ENCODE measurements around the gene PPIAL4G.
"Not testable (repeated sequence)": the region's sequence is repeated elsewhere in the genome, so short reads cannot be mapped to it uniquely, and the experiment has no call there.

PPIAL4G gene

DNA sequence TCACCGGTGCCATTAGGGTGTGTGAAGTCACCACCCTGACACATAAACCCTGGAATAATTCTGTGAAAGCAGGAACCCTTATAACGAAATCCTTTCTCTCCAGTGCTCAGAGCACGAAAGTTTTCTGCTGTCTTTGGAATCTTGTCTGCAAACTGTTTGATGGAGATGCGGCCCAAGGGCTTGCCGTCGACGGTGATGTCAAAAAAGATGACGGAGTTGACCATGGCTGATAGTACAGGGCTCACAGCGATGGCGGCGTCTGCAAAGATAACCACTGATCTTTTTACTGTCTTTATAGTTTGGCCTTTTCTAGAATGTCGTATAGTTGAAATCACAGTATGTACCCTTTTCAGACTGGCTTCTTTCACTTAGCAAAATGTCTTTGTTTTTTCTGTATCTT lies at the start of gene PPIAL4G:
PPIAL4G (minus strand) TSS at position 274 of the 400 bp plus-strand sequence; CDS start at position 224, 50 bp downstream.
- not testable (repeated sequence) for DNase-seq (ENCODE audit: low read depth in 3 of 3)

DNA sequence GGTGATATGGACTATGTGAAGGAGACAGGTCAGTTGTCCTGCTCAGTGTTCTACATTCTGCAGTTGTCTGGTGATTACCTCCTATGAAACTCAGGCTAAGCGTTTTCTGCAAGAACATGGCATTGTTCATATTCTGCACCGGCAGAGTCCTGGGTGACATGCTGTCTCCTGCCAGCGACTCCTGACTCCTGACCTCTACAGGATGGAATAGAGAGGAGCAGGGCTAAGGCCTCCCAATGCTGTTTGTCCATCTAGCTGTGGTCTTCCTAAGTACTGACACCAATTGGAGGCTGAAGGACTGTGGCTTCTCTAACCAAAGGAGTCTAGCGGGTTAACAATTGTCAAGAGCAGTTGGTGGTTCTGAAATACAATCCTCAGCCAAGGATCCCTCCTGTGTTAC lies 49.1 kb upstream of the PPIAL4G start:
- DNase-seq (ENCODE audit: low read depth in 3 of 3) = not testable (repeated sequence)

DNA sequence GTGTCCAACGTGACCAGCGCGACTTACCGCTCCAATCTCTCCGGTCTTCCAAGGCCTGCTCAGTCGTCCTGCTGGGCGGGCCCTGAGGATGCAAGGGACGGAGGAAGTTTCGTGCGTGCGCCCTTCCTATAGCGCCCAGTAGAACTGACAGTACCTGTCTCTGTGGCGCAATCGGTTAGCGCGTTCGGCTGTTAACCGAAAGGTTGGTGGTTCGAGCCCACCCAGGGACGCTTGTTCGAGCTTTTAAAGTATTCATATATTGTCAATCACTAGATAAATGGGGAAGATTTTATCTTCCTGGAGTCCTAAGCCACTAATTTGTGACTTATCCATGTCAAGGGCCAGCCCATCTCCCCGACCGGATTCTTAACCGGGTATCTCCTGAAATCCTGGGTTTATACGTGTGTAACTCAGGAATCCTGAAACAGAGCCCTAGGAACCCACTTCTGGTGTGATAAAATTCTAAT lies 46.0 kb upstream of the PPIAL4G start:
- peak; percentile 39 to 62 (median 47) for DNase-seq (ENCODE audit: low read depth in 3 of 3)

DNA sequence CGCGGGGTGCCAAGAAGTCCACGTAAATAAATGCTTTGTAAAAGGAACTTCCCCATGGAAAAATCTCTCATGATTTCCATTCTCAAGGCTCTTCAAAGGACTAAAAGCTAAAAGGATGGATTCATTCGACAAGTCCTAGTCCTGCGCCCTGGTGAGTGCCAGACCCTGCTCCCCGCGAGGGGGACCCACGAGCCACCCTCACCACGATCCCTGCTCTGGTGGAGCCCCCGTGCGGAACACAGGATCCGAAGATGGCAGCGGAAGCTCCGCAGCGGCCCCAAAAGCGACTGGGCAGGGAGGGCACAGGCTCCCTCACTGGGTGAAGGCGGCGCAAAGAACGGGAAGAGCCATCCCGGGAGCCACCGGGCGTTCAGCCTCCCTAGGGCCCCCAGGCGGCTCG lies 45.5 kb upstream of the PPIAL4G start:
- not testable (repeated sequence) for DNase-seq (ENCODE audit: low read depth in 3 of 3)

DNA sequence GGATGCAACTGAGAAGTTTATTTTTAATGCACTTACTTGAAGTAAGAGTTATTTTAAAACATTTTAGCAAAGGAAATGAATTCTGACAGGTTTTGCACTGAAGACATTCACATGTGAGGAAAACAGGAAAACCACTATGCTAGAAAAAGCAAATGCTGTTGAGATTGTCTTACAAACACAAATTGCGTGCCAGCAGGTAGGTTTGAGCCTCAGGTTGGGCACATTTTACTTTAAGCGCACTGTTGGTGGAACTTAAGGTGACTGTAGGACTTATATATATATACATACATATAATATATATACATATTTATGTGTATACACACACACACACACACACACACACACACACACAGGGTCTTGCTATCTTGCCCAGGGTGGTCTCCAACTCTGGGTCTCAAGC lies 43.5 kb upstream of the PPIAL4G start:
- not testable (repeated sequence) for DNase-seq (ENCODE audit: low read depth in 3 of 3)

DNA sequence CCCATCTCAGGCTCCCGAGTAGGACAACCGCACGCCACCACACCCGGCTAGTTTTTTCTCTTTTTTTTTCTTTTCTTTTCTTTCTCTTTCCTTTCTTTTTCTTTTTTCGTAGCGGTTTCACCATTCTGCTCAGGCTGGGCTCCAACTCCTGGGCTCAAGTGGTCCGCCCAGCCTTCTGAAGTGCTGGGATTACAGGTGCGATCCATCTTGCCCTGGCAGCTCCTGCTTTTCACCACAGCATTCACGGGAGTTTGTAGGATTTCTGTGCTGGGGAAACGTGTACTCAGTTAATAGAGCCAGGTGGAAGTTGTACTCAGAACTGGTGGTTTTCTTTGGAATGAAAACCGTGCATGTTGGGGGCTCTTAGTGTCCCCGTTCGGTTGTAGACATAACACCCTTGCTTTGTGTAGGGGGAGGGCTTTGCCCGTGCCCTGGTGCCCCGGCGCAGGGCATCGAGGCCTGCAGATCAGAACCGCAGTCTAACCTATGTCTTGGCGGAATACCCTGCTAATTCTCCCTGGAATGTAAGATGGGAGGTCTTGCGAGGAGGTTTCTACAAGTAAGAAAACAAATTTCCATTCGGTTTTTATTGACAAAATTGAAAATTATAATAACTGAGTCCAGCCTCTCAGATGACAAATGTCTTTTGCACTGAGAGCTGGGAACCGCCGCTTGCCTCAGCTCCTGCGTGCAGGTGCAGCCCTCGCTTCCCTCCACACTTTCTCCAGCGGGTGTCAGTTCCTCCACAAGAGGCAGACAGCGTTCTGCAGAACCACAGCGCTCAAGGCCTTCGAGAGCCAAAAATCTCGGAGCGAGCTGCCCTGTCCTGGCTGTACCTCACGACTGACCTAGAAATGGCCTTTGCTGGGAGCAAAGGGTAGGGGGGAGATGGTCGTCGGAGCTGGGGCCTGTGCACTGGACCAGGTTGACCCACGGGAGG lies 40.4 kb upstream of the PPIAL4G start:
- DNase-seq (ENCODE audit: low read depth in 3 of 3) = not testable (repeated sequence)

DNA sequence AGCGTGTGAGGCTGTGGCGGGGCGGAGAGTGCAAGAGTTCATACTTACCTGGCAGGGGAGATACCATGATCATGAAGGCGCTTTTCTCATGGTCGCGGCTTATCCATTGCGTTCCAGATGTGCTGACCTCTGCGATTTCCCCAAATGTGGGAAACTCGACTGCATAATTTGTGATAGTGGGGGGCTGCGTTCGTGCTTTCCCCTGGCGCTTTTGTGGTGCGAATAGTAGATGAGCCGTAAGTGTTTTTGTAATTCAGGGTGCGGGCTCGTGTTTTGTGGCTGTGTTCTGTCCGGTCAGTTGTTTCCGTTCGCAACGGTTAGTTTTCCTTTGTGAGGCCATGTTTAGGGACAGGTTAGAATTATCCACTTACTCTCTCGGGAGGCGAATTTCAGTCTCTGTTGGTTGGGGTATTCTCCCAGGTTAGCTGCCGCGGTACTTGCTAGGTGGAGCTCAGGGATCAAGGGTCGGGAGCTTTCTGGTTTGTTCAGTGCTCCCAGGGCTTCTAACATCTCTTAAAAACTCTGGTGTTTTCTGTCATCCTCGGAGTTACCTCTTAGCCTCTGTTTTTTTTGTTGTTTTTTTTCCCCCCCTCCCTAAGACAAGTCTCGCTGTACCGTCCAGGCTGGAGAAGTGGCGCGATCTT lies 39.6 kb upstream of the PPIAL4G start:
- DNase-seq (ENCODE audit: low read depth in 3 of 3) = peak; percentile 85 to 92 (median 91)

DNA sequence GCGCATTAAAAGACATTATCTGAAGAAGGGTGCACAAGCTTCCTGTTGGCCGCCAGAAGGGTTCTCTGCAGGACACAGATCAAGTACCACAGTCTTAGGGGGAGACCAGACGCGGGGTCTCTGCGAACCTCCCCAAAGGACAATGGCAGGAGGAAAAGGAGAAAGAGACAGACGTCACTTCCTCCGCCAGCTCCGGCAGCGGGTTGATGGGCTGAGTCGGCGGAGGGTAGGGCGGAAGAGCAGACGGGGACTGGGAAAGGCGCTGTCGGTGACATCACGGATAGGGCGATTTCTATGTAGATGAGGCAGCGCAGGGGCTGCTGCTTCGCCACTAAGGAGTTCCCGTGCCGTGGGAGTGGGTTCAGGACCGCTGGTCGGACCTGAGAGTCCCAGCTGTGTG lies 39.0 kb upstream of the PPIAL4G start:
- DNase-seq (ENCODE audit: low read depth in 3 of 3) = peak; percentile 52 to 81 (median 66)

DNA sequence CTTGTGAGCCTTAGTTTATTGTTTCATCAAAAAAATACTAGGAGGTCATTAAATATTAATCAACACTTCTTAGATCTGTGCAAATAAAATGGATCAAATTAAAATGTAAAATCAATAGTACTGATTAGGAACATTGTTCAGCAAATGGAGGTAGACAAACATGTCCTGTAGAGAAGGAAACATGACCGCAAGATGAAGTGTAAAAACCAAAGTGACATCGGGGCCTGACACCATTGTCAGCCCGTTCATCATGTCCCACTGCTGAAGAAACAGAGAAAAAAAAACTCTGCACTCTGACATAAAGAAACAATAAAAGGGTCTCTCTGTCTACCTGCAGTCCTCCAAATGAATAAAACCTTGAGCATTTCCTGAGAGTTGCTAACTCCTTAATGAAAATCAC lies 31.2 kb upstream of the PPIAL4G start:
- DNase-seq (ENCODE audit: low read depth in 3 of 3) = not testable (repeated sequence)

DNA sequence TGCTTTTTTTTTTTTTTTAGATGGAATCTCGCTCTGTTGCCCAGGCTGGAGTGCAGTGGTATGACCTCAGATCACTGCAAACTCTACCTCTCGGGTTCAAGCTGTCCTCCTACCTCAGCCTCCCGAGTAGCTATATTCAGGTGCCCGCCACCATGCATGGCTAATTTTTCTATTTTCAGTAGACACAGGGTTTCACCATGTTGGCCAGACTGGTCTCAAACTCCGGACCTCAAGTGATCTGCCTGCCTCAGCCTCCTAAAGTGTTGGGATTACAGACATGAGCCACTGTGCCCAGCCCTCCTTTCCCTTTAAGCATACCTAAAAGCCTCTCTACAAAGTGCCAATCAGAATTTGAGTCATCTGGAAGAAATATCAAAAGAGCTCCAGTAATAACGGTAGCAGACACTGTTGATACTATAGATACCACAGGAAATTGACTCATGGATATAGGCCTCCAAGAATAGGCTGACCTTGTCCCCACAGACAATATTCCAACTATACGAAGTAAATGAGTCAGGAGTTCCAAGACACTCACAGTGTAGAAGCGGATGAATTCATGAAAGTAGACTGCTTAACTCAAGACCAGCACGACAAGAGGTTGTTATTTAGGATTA lies 29.6 kb upstream of the PPIAL4G start:
- DNase-seq (ENCODE audit: low read depth in 3 of 3) = not testable (repeated sequence)

DNA sequence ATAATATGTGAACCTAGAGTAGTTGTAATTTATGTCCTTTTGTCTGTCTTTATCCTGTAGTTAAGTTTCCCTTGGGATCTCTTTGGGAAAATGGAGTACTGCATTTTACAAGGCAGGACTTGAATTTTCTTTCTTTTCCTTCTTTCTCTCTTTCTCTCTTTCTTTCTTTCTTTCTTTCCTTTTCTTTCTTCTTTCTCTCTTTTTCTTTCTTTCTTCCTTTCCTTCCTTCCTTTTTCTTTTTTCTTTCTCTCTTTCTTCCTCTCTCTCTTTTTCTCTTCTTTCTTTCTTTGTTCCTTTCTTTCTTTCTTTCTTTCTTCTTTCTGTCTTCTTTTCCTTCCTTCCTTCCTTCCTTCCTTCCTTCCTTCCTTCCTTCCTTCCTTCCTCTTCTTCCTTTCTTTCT lies 10.8 kb upstream of the PPIAL4G start:
- not testable (repeated sequence) for DNase-seq (ENCODE audit: low read depth in 3 of 3)

DNA sequence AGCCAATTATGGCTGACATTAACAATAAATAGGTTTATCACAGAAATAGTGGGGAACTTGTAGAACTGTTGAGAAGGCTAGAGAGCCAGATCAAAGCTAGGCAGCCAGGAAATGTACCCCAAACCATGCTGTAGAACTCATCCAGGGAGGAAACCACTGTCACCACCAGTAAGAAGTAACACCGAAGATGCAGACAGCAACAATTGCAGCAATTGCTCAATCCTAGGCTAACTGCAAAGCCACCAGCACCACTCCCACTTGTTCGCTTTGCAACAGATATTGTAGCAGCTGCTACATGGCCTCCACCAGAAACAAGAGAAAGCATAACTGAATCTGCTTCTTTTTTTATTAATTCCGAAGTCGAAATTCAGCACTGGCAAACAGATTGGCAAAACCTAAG lies 2.0 kb downstream of the PPIAL4G start:
- peak in 1 of 3 donors; percentile 2 for DNase-seq (ENCODE audit: low read depth in 3 of 3)

DNA sequence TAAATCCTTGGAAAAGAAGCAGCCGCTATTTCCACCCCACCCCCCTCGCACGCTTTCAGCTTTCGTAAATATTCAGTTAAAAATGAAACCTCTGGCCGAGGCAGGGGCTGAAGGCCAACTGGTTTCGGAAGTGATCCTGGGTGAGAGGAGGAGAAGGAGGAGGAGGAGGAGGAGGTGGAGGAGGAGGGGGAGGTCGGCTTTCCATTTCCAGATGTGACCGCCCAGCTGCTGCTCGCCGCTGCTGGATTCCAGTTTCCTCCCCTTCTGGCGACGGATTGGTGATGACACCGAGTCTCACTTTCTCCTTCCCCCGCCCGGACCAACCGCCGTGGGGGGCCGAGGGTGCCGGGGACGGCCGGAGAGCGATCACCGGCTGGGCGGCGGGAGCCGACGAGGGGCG lies 23.4 kb downstream of the PPIAL4G start:
- DNase-seq (ENCODE audit: low read depth in 3 of 3) = not testable (repeated sequence)

DNA sequence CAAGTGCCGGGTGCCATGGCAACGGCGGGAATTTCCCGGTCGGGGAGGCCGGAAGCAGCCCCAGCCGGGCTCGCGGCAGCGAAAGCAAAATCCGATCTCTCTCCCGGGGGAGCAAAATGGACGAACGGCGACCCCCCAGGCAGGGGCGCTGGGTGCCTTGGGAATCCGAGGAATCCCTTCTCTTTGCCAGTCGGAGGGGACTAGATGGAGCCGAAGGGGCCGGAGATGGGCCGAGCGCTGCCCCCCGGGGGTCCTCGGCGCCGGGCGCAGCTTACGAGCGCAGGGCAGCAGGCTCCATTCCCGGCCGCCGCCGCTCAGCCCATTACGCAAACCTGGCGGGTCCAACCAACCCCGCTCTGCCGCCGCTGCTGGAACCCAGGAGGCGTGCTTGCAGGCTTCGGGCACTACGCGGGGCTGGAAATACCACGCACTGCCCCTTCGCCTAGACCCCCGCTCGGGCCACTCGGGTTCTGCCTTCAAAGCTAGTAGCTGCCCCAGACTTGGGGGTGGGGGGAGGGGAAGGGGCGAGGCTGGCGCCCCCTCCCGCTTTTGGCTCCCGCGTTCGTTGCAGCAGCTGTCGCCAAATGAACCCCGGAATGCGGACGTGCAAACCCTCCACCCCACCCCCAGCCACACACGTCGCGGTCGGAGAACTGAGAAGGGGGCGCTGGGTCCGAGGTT lies 24.1 kb downstream of the PPIAL4G start:
- peak in 2 of 3 donors; percentile 10 to 23 for DNase-seq (ENCODE audit: low read depth in 3 of 3)

DNA sequence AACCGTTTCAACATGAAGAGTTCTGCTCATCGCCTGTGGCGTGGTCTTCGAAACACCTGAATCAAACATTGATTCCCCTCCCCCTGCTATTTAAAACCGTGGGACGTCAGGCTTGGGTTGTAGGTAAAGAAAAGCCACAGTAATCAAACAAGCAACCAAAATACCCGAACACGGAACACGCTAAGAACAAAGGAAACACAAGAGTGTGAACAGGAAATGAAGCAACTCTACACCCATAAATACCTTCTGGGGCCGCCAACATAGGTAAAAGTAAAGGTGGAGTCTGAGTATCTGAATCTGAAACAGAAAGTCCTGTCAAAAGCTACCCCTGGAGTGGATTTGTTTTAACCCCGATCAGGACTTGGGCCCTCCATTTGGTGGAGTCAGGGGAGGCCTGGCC lies 24.7 kb downstream of the PPIAL4G start:
- peak in 1 of 3 donors; percentile 14 for DNase-seq (ENCODE audit: low read depth in 3 of 3)

DNA sequence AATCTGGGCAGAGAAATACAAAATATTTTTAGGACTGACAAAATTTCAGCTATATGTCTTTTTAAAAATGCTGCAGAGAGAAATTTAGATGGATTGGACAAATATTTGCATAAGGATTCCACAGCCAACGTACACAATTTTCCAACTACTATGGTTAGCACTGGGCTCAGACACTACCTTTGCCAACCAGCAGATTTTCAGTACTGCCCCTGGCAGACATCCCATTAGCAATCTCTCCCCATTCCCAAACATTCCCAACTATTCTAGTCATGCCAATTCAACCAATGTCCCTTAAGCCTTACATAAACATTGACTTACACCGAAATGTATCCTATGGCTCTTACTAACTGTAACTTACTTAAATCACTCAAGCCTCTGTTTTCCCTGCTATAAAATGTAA lies 30.3 kb downstream of the PPIAL4G start:
- not testable (repeated sequence) for DNase-seq (ENCODE audit: low read depth in 3 of 3)

DNA sequence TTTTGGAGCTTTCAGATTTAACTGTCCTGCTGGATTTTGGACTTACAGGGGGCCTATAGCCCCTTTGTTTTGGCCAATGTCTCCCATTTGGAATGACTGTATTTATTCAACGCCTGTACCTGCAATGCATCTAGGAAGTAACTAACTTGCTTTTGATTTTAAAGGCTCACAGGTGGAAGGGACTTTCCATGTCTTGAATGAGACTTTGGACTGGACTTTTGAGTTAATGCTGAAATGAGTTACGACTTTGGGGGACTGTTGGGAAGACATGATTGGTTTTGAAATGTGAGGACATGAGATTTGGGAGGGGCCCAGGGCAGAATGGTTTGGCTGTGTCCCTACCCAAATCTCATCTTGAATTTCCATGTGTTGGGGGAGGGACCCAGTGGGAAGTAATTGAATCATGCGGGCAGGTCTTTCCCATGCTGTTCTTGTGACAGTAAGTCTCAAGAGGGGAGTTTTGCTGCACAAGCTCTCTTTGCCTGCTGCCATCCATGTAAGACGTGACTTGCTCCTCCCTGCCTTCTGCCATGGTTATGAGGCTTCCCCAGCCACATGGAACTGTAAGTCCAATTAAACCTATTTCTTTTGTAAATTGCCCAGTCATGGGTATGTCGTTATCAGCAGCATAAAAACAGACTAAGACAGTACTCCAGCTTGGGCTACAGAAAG lies 43.3 kb downstream of the PPIAL4G start:
- not testable (repeated sequence) for DNase-seq (ENCODE audit: low read depth in 3 of 3)

DNA sequence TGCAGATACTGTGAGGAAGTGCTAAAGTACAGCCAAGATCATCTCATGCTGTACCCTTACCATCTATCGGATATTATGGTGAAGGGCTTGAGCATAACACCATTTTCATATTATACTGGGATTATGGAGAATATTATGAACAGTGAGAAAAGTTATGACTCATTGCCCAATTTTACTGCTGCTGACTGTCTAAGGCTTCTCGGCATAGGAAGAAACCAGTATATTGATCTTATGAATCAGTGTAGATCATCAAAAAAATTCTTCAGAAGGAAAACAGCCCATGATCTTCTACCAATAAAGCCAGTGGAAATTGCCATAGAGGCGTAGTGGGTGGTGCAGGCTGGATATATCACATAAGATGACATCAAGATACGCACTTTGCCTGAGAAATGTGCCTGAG lies 47.7 kb downstream of the PPIAL4G start:
- no peak for DNase-seq (ENCODE audit: low read depth in 3 of 3)

DNA sequence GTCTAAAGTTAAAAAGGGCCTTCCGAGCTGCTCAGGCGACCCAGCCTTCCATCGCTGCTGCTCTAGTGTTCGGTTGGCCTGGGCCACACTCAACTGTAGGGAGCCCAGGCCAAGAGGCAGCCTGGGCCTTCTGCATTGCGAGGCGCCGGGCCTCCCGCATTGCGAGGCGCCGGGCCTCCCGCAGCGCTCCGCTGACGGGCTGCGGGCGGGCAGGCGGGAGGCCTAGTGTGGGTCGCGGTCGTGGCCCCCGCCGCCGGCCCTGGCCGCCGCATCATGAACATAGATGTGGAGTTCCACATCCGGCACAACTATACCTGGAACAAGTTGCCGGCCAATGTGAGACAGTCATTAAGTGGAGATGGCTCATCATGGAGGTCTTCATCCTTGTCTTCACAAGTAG lies 48.3 kb downstream of the PPIAL4G start:
- no peak for DNase-seq (ENCODE audit: low read depth in 3 of 3)

DNA sequence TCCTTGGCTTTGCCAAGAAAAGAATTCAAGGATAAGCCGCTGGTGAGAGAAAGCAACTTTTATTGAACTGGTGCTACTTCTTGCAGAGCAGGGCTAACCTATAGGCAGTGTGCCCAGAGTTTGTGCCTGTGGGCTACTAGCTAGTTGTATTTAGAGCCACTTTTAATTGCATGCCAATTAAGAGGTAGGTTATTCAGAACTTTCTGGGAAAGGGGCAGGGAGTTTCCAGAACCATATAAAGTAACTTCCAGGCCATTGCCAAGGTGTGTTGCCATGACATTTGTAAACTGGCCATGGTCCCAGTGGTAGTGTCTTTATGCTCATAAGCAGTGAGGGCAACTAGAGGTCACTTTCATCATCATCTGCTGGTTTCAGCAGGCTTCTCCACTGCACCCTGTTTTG lies 50.2 kb downstream of the PPIAL4G start:
- not testable (repeated sequence) for DNase-seq (ENCODE audit: low read depth in 3 of 3)
